Stimulated activated memory B cell treated with anti-CD40 and anti-IgM and Interleukin-4, amounts not matched to agents 10 μg/mL and 1 μg/mL and 100 μg/mL, for 72 hours (primary cell): ENCODE measurements around the gene NECTIN1.

Experiments used
- ATAC-seq: fragments of 150-1000 bp; cut with Tn5 transposase; 2 replicates; pipeline ENCODE4 v1.10.0; 2021
- H3K27ac Mint-ChIP-seq: one replicate; pipeline ENCODE4 v1.8.0; 2022; ENCODE audit warnings: mild to moderate bottlenecking, mixed read lengths
- H3K27me3 Mint-ChIP-seq: one replicate; pipeline ENCODE4 v1.8.0; 2022; ENCODE audit warnings: mixed read lengths
- H3K36me3 Mint-ChIP-seq: one replicate; pipeline ENCODE4 v1.8.0; 2022; ENCODE audit warnings: mixed read lengths
- H3K4me1 Mint-ChIP-seq: one replicate; pipeline ENCODE4 v1.8.0; 2022; ENCODE audit warnings: mixed read lengths
- H3K4me3 Mint-ChIP-seq: one replicate; pipeline ENCODE4 v1.8.0; 2022; ENCODE audit warnings: mild to moderate bottlenecking, moderate library complexity, mixed read lengths
- H3K9me3 Mint-ChIP-seq: one replicate; pipeline ENCODE4 v1.8.0; 2022; ENCODE audit warnings: mixed read lengths

Gene NECTIN1

DNA sequence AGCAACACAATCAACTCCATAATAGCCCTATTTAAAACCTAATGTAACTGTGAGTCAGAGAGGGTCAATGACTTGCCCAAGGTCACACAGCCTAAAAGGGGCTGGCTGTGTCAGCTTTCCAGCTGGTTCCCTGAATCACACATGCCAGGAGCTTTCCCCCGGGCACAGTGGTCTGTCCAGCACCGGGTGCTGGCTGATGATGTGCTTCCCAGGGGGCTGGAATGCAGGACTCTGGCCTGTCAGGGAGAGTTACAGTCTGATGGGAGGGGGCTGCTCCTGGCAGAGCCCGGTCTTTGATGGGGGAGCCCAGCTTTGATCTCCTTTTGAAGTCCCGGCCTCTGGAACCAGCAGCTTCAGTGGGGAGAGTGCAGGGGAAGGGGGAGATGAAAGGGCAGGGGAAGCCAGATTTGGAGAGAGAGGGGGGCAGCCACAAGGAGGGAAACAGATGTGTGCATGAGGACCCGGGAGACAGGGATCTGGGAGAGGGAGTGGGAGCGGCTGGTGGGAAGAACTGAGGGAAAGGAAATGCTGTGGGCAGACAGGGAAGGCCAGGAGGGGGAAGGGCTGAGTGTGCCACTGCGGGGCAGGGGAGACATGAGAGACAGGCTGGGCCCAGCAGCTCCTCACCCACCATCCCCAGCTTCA, 102.7 kb downstream of the NECTIN1 start:
- Mint-ChIP-seq H3K27ac (no peak overlapping the region), H3K27me3 (peaks cover 66% of the 10 kb centered on the region), H3K9me3 (no peaks in the 10 kb centered on the region), H3K4me3 (no peak overlapping the region), H3K36me3 (no peaks in the 10 kb centered on the region), H3K4me1 (no peaks in the 10 kb centered on the region)
- no peak for ATAC-seq

DNA sequence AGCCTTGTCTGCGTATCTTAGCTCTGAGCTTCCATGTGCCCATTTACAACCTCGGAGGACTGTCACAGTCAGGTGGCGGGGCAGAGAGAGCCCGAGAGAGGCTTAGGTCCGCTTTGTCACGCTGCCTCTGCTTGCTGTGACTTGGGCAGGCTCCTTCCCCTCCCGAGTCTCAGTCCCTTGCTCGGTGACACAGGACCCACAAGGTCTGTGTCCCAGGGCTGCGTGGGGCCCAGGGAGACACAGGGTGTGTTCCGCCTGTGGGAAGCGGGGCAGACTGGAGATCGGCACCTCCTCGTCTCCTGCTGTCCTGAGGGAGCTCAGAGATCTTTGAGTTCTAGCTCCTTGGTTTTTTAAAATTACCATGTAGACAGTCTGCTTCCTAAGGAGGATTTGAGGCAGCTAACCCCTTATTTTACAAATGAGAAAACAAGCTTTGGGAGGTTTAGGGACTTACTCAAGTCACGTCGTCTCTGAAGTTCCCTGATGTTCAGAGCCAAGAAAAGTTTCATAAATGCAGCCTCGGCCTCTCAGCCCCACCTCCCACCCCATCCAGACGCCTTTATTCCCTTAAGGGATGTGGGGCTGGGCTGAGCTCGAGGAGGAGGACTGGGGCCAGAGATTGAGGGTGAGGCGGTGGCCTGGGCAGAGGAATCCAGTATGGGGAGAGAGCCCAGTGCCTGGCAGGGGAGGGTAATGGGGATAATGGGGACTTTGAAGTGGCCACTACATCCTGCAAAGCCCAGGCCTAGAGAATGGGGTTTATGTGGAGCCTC, 103.6 kb downstream of the NECTIN1 start:
- no peak overlapping the region for H3K4me3 Mint-ChIP-seq
- no peak for ATAC-seq
- H3K4me1 Mint-ChIP-seq, result no peaks in the 10 kb centered on the region
- peaks cover 64% of the 10 kb centered on the region for H3K27me3 Mint-ChIP-seq
- H3K36me3 Mint-ChIP-seq, result no peaks in the 10 kb centered on the region
- H3K9me3 Mint-ChIP-seq, result no peaks in the 10 kb centered on the region
- no peak overlapping the region for H3K27ac Mint-ChIP-seq

DNA sequence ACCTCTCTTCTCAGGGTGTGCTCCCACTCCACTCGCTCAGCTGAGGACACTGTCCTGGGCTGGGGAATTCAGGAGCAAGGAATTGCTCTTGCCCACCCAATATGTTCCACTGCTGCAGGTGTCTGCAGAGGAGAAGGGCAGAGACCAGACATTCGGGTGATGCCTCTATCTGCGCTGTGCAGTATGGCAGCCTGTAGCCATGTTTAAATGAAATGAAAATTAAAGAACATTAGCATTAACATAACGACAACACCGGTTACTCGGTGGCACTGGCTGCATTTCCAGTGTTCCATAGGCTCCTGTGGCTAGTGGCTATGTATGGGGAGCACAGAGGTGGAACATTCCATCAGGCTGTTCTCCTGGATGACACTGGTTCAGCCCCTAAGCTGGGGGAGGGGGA, 104.4 kb downstream of the NECTIN1 start:
- H3K27me3 Mint-ChIP-seq, result peaks cover 56% of the 10 kb centered on the region
- H3K9me3 Mint-ChIP-seq, result no peaks in the 10 kb centered on the region
- H3K36me3 Mint-ChIP-seq, result no peaks in the 10 kb centered on the region
- no peak for ATAC-seq
- H3K4me3 Mint-ChIP-seq, result no peak overlapping the region
- no peaks in the 10 kb centered on the region for H3K4me1 Mint-ChIP-seq
- H3K27ac Mint-ChIP-seq, result no peak overlapping the region

DNA sequence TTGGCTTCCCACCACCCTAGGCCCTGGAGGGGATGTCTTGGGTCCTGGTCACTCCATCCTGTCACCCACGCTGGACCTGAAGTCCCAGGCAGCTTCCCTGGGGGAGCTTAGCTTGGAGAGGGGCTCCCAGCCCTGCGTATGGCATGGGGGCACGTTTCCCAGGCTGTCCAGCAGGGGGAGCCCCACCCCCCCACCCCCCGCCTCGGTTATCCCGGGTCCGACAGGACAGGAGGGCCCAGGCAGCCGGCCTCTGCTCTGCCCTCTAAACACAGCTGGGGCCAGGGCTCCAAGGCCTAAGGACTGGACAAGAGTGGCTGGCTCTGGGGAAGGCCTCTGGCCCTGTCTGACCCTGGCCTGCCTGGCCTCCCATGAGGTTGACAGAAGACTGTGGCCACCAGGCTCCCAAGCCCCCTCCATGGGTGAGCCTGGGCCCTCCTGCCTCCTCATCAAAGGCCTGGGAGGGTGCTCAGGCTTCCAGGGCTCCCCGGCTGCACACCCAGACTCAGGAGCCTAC, 104.8 kb downstream of the NECTIN1 start:
- no peaks in the 10 kb centered on the region for H3K4me1 Mint-ChIP-seq
- peaks cover 52% of the 10 kb centered on the region for H3K27me3 Mint-ChIP-seq
- H3K36me3 Mint-ChIP-seq, result no peaks in the 10 kb centered on the region
- ATAC-seq, result no peak
- H3K4me3 Mint-ChIP-seq, result no peak overlapping the region
- no peak overlapping the region for H3K27ac Mint-ChIP-seq
- H3K9me3 Mint-ChIP-seq, result no peaks in the 10 kb centered on the region

DNA sequence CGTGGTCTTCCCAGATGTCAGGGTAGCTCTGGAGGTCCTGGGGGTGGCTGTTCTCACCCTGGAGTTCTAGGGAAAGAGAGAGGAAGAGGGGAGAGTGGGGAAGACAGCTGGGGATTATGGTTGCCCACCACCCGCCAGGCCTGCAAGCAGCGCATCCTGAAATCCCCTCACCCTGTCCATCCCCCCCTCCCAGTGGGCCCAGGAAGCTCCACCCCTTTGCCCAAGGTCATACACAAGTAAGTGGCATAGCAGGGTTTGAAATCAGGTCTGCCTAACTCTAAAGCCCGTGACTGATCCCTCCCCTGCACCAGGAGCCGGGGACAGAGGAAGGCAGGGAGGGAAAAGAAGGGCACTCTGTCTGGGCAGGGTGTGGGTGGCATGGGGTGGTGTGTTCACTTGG, 105.3 kb downstream of the NECTIN1 start:
- Mint-ChIP-seq H3K9me3 (no peaks in the 10 kb centered on the region), H3K4me1 (no peaks in the 10 kb centered on the region), H3K36me3 (no peaks in the 10 kb centered on the region), H3K4me3 (no peak overlapping the region), H3K27me3 (peaks cover 47% of the 10 kb centered on the region), H3K27ac (no peak overlapping the region)
- no peak for ATAC-seq

DNA sequence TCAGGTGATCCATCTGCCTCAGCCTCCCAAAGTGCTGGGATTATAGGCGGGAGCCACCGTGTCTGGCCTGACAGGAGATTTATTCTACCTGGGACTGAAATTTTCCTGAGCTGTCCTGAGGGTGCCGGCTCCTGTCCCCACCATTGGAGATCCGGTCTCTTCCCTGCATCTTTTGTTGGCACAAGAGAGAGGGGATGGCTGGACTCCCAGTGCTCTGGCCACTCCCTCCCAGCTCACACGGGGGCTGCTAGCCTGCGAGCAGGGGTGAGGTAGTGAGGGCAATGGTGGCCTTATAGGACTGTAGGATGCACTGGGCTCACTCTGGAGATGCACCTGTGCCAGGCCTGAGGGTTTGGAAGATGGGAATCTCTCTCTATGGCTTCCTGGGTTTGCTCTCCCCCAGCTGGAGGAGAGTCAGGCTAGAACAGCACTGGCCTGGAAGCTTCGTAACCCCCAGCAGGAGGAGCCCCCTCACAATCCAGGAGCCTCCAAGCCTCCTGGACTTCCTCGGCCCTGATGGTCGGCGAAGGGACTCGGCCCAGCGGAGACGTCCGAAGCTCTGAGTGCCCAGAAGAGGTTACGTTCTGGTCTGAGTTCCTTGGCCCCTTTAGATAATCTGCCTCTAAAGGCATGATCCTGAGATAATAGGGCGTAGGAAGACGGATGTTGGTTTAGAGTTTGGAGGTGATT, 106.4 kb downstream of the NECTIN1 start:
- ATAC-seq, result no peak
- H3K4me1 Mint-ChIP-seq, result no peaks in the 10 kb centered on the region
- H3K27me3 Mint-ChIP-seq, result peaks cover 47% of the 10 kb centered on the region
- no peak overlapping the region for H3K27ac Mint-ChIP-seq
- H3K9me3 Mint-ChIP-seq, result no peaks in the 10 kb centered on the region
- H3K4me3 Mint-ChIP-seq, result no peak overlapping the region
- no peaks in the 10 kb centered on the region for H3K36me3 Mint-ChIP-seq

DNA sequence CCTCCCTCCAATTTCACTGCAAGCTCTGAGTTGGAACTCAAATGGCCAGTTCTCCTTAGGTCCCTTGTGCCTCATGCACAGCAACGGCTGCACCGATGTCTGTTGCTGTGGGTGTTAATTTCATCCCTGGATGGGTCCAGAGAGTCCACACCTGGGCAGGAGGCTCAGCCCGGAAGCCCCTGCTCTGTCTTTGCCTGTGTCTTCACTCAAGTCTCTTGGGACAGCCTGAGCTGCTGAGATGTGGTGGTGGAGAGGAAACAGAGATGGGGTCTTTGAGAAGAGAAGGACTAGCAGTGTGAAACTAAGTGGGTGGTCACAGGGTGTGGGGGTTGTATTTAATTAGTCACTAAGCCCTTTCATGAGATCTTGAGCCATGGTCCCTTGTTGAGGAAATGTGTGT, 109.3 kb downstream of the NECTIN1 start:
- Mint-ChIP-seq H3K27ac (no peak overlapping the region), H3K4me1 (no peaks in the 10 kb centered on the region), H3K9me3 (no peaks in the 10 kb centered on the region), H3K36me3 (no peaks in the 10 kb centered on the region), H3K4me3 (no peak overlapping the region), H3K27me3 (peaks cover 32% of the 10 kb centered on the region)
- ATAC-seq, result no peak

DNA sequence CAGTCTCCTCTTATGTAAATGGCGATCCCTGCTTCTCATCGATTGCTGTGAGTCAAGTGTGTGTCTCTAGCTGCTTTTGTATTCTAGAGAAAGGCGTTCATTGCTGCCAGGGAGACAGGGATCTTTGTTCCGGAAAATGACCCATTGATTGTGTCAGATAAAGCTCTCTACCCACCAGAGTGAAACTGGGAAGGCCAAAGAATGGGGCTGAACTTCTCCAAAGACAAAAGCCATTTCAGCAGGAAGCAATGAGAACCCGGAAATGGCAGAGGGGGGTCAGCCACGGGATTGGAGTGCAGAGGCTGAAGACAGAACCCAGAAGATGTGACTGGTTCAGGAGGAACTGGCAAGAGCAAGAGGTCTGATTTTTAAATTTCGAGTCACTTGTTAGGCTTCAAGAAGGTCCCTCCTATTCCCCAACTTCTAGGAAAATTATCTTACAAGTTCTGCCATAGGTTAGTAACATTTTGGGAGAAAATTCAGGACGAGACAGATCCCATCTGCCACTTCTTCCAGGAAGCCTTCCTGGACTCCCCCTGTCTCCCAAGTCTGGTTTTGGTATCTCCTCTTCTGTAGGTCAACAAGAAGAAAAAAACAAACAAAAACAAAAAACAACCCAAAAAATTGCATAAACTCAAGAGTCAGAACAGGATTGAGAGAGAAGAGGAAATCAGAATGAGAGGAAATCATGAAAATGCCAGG, 110.6 kb downstream of the NECTIN1 start:
- peaks cover 28% of the 10 kb centered on the region for H3K27me3 Mint-ChIP-seq
- H3K4me1 Mint-ChIP-seq, result no peaks in the 10 kb centered on the region
- H3K36me3 Mint-ChIP-seq, result no peaks in the 10 kb centered on the region
- ATAC-seq, result no peak
- H3K9me3 Mint-ChIP-seq, result no peaks in the 10 kb centered on the region
- no peak overlapping the region for H3K27ac Mint-ChIP-seq
- H3K4me3 Mint-ChIP-seq, result no peak overlapping the region

DNA sequence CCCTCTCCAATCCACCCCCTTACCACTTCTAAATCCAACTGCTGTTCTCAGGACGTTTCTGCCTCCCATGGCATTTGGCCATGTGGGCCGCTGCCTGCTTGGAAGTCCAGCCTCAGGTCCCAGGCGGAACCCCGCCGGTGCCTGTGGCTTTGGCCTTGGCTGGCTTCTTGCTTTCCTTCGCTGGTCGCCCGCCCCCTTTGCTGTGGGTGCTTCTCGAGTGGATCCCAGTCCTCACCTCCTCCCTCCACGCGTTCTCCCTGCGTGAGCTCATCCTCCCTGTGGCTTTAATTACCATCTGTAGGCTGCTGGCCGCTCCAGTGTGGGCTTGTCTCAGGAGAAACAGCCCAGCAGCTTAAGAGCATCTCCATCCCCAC, 111.7 kb downstream of the NECTIN1 start:
- no peak overlapping the region for H3K4me3 Mint-ChIP-seq
- H3K36me3 Mint-ChIP-seq, result no peaks in the 10 kb centered on the region
- H3K4me1 Mint-ChIP-seq, result no peaks in the 10 kb centered on the region
- no peaks in the 10 kb centered on the region for H3K9me3 Mint-ChIP-seq
- no peak for ATAC-seq
- H3K27me3 Mint-ChIP-seq, result peaks cover 29% of the 10 kb centered on the region
- H3K27ac Mint-ChIP-seq, result no peak overlapping the region

DNA sequence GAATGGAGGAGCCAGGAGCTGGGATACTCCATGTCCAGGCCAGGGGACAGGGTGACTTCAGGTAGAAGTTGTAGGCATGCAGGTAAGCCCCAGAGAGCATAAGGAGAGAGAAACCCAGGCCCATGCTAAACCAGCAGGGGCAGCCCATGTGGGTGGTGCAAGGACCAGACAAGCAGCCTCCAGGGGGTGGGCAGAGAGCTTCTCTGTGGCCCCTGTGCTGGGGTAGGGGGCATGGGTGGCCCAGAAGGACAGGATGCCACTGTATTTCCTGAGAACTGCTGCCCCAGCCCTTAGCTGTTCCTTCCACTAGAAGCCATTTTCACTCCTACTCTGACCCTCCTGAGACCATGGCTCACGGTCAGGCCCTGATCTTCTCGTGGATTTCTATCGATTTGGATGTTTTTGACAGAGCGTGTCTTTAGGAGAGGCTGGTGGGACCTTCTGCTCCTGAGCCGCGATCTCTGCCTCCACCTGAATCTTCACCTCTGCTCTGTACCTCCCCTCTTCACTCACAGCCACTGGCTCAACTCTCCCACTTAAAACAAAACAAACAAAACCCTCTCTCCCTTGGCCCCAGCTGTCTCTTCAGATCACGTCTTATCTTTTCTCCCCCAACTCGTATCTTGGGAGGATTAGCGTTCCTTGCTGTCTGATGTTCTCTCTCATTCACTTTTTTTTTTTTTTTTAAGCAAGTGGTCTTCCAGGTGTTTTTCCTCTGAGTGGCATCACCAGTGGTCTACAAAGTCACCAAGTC, 112.2 kb downstream of the NECTIN1 start:
- H3K4me3 Mint-ChIP-seq, result no peak overlapping the region
- peaks cover 31% of the 10 kb centered on the region for H3K27me3 Mint-ChIP-seq
- H3K27ac Mint-ChIP-seq, result no peak overlapping the region
- H3K9me3 Mint-ChIP-seq, result no peaks in the 10 kb centered on the region
- H3K36me3 Mint-ChIP-seq, result no peaks in the 10 kb centered on the region
- no peaks in the 10 kb centered on the region for H3K4me1 Mint-ChIP-seq
- no peak for ATAC-seq

DNA sequence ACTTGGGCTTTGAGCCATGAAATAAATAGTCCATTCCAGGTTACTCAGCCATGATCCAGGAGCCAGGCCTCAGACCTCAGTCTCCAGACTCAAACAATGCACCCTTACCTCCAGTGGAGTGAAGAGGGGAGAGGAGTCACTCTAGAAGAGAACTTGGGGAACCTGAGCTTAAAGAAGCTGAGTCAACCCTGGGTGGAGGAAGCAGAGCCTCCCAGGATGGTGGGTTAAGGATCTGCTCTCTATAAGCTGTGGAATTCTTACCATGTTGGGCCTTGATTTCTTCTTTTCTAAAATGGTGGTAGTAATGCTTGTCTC, 113.2 kb downstream of the NECTIN1 start:
- no peaks in the 10 kb centered on the region for H3K4me1 Mint-ChIP-seq
- H3K36me3 Mint-ChIP-seq, result no peaks in the 10 kb centered on the region
- no peak for ATAC-seq
- H3K4me3 Mint-ChIP-seq, result no peak overlapping the region
- no peak overlapping the region for H3K27ac Mint-ChIP-seq
- peaks cover 31% of the 10 kb centered on the region for H3K27me3 Mint-ChIP-seq
- no peaks in the 10 kb centered on the region for H3K9me3 Mint-ChIP-seq

DNA sequence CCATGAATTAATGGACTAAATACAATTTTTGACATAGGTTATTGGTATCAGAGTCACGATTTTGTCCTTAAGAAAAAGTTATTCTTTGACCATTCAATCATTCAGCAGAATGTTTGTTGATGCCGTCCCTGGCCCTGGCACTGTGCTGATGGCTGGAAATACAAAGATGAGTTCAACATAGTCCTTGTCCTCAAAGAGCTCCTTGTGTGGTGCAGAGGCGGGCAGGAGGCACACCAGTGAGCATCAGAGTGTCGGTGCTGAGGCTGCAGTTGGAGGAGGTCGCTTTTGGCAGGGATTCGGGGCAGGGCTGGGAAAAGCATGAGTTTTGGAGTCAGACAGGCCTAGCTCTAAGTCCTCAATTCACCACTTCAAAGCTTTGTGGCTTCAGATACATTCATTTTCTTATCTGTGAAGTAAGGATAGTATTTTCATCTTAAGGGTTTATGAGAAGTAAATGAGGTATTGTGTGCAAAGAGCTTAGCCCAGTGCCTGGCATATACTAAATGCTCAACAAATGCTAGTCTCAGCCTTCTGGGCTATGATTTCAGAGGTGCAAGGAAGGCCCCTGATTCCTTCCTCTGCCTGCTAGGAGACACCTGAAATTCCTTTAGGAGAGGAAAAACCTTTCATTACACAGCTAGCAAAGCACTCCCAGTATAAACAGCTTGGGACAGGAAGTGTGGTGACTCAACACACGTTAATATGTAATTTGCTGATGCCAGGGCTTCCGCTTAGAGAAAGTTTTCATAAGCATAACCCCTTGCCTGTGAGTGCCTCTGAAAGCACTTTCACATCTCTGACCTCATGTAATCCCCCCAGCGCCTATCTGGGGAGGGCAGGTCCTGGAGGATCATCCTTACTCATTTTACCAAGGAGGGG, 113.8 kb downstream of the NECTIN1 start:
- peaks cover 31% of the 10 kb centered on the region for H3K27me3 Mint-ChIP-seq
- ATAC-seq, result no peak
- no peaks in the 10 kb centered on the region for H3K4me1 Mint-ChIP-seq
- no peak overlapping the region for H3K27ac Mint-ChIP-seq
- H3K36me3 Mint-ChIP-seq, result no peaks in the 10 kb centered on the region
- no peaks in the 10 kb centered on the region for H3K9me3 Mint-ChIP-seq
- H3K4me3 Mint-ChIP-seq, result no peak overlapping the region

DNA sequence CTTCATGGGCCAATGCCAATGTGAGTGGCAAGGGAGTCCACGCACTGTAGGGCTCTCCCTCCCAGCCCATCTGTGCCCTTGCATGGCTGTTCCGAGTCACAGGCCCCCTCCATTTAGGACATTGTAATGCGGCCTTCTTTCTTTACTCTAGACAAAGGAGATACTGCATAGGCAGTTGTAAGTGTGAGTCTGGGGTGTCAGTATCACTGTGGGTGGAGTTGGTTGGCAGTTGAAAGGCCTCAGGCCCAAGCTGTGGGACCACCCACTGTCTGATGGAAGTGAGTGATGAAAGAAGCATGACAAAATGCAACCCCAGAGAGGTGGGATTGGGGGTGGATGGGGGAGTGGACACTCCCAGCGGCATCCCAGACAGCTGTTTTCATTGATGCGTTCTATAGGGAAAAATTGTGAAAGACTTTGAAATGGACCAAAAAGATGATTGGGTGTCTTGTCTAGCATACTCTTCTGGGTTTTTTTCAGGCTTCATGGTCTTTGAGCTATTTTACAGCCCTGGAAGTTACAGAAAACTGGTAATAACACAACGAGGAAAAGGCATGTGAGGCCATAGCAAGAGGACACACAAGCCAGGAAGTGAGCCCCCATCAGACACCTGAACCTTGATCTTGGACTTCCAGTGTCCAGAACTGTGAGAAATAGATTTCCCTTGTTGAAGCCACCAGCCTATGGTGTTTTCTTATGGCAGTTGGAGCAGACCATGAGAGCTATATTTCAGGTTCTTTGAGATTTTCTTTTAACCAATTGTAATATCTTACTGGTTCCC, 114.6 kb downstream of the NECTIN1 start:
- Mint-ChIP-seq H3K4me3 (no peak overlapping the region), H3K27me3 (peaks cover 31% of the 10 kb centered on the region), H3K36me3 (no peaks in the 10 kb centered on the region), H3K4me1 (no peaks in the 10 kb centered on the region), H3K27ac (no peak overlapping the region), H3K9me3 (no peaks in the 10 kb centered on the region)
- no peak for ATAC-seq
